GM18505 (cell line): ENCODE measurements around the gene ARSJ.

Source experiments
- ATAC-seq: cut with Tn5 transposase; IDR thresholded peaks from one replicate; pipeline ENCODE4 v1.9.1; 2021; ENCODE audit not compliant: unreplicated experiment
- POLR2A ChIP-seq: IDR thresholded peaks from 4 replicates; pipeline ENCODE4 v1.6.1; 2011; ENCODE audit warnings: borderline replicate concordance; ENCODE audit not compliant: insufficient read depth, insufficient read length; ENCODE audit errors: extremely low read depth

Gene ARSJ

GRCh38 chr4:113978105-113978504 is 1.3 kb downstream of the ARSJ start:
- ATAC-seq, result no peak
- no peak for TF ChIP-seq POLR2A

GRCh38 chr4:113977526-113977855 is 2.0 kb downstream of the ARSJ start:
- no peak for TF ChIP-seq POLR2A
- ATAC-seq, result no peak

- no peak for TF ChIP-seq POLR2A
- ATAC-seq, result no peak
These were observed 2.5 kb downstream of the ARSJ start for GRCh38 chr4:113976741-113977525.

- TF ChIP-seq POLR2A, result no peak
- no peak for ATAC-seq
These were observed 3.9 kb downstream of the ARSJ start for GRCh38 chr4:113975578-113975977.

- no peak for ATAC-seq
- TF ChIP-seq POLR2A, result no peak
These were observed 5.0 kb downstream of the ARSJ start for GRCh38 chr4:113974467-113974866.

- ATAC-seq, result no peak
- TF ChIP-seq POLR2A, result no peak
These were observed 6.1 kb downstream of the ARSJ start for GRCh38 chr4:113973345-113973744.

GRCh38 chr4:113972781-113973180 is 6.7 kb downstream of the ARSJ start:
- no peak for ATAC-seq
- TF ChIP-seq POLR2A, result no peak

- TF ChIP-seq POLR2A, result no peak
- ATAC-seq, result no peak
These were observed 7.6 kb downstream of the ARSJ start for GRCh38 chr4:113971706-113972360.

GRCh38 chr4:113969709-113970334 is 9.6 kb downstream of the ARSJ start:
- no peak for ATAC-seq
- no peak for TF ChIP-seq POLR2A

- TF ChIP-seq POLR2A, result no peak
- no peak for ATAC-seq
These were observed 11.0 kb downstream of the ARSJ start for GRCh38 chr4:113968473-113968872.

GRCh38 chr4:113967687-113968086 is 11.8 kb downstream of the ARSJ start:
- no peak for ATAC-seq
- TF ChIP-seq POLR2A, result no peak

- ATAC-seq, result no peak
- TF ChIP-seq POLR2A, result no peak
These were observed 16.7 kb downstream of the ARSJ start for GRCh38 chr4:113962719-113963265.

- no peak for TF ChIP-seq POLR2A
- ATAC-seq, result no peak
These were observed 17.5 kb downstream of the ARSJ start for GRCh38 chr4:113962016-113962347.

- no peak for ATAC-seq
- TF ChIP-seq POLR2A, result no peak
These were observed 18.6 kb downstream of the ARSJ start for GRCh38 chr4:113960684-113961321.

- no peak for TF ChIP-seq POLR2A
These were observed 19.9 kb downstream of the ARSJ start for GRCh38 chr4:113959539-113959937.

More at GRCh38 chr4:113959539-113959937, 19.9 kb downstream of the ARSJ start:
- ATAC-seq, result no peak
